Stimulated activated CD8-positive, alpha-beta memory T cell treated with anti-CD3 and anti-CD28 coated beads, Interleukin-7, amount 100 ng/mL, for 24 hours (primary cell): Measurements from ENCODE around the gene RDH14.

Experiments
- DNase-seq: peaks from one replicate; pipeline ENCODE4 v3.0.0-alpha.2; 2020; ENCODE audit warnings: low read depth

Gene RDH14, protein sequence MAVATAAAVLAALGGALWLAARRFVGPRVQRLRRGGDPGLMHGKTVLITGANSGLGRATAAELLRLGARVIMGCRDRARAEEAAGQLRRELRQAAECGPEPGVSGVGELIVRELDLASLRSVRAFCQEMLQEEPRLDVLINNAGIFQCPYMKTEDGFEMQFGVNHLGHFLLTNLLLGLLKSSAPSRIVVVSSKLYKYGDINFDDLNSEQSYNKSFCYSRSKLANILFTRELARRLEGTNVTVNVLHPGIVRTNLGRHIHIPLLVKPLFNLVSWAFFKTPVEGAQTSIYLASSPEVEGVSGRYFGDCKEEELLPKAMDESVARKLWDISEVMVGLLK

DNA sequence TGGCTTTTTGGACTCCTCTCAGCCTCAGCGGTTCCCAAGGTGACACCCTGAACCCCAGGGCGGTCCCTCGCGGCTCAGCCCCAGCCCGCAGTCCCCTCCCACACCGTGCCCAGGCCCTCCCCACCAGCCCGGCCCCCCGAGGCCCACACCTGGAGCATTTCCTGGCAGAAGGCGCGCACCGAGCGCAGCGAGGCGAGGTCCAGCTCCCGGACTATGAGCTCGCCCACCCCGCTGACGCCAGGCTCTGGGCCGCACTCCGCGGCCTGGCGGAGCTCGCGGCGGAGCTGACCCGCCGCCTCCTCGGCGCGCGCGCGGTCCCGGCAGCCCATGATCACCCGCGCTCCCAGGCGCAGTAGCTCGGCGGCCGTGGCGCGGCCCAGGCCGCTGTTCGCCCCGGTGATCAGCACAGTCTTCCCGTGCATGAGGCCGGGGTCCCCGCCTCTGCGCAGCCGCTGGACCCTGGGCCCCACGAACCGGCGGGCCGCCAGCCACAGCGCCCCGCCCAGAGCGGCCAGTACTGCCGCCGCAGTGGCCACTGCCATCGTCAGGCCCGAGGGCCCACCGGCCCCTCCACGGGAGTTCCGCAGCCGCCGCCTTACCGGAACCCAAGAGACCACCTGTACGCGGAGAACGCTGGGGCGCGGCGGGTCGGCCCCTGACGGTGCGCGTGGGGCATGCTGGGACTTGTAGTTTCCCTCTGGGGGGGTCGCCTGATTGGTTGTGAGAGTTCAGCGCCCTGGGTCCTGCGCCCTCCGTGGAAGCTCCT lies at the start of gene RDH14:
Gene RDH14 (minus strand): TSS at position 623 of the 766 bp plus-strand sequence. CDS start 81 bp downstream, at position 542.
- peak; percentile 84 for DNase-seq

- DNase-seq, result no peak
Observed at GRCh38 chr2:18610090-18610489, 49.6 kb upstream of the RDH14 start.

DNA sequence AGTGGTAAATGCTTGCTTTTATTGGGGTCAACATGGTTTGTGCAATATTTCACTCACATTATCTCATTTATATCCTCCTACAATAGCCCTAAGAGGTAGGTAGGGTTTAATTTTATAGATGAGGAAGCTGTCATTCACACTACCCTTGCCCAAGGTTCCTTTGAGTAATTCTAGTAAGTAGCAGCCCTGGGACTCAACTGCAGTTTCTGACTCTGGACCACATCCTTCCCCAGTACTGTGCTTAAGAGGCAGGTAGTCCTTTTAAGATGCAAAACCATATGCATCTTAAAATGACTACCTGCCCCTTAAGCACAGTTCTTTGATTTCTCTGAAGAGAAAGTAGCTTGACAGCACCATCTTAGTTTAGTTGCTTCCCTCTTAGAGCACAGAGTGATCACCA lies 44.7 kb upstream of the RDH14 start:
- DNase-seq, result no peak

DNA sequence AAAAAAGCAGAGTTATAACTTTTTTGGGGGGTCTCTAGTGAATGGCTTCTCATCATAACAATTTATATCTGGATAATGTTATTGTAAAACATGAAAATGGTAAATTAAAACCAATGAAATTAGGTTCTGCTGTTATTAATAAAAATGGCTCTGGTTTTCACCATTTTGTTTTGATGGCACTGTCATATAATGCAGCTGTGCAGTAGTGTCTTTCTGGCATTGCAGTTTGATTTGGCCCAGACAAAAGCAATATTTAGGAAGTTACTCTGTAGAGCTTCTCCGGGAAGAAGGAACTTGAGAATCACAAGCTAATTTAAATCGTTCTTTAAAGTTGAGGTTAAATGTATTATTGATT lies 44.1 kb upstream of the RDH14 start:
- DNase-seq, result no peak

DNA sequence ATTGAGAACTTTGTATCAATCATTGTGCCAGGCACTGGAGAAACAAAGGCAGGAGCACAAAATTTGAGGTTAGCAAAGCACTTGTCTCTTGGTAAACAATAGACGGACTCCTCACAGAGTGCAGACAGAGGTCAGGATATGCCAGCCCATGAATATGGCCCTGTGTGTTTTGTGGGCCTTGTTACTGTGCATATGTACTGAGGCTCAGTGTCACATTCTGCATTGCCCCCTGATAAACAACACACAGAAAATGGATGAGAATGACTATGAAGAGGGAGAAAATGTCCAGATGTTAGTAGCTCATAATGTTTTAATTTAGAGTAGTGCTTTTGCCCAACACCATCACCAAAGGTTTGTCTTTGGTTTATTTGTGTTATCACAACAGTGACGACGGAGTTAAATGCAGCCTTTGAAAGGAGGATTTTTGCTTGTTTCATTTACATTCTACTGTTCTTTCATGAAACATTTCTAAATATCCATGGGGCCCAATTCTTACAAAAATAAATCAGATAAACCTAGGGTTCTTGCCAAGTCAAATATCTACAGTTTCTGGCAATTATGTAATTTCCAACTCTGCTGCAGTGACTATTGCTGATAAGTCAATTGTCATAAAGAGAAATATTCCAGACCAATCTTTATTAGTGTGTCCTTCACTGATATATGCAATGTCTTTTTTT lies 43.5 kb upstream of the RDH14 start:
- DNase-seq, result no peak

GRCh38 chr2:18602298-18602697 lies 41.8 kb upstream of the RDH14 start:
- DNase-seq, result no peak

DNA sequence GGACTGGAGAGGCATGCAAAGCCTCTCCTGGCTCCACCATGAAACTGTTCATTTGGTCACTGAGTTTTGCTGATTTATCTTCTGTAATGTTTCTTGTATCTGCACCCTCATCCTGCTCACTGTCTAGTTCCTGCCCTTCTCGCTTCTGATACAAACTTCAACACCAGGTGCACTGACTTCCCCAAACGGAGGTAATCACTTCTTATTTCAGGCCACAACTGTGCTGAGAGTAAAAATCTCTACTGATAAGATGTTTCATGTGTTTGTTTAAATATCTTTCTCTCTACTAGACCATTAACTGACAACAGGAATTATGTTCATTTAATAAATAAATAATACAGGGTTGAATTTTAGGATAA lies 39.8 kb upstream of the RDH14 start:
- no peak for DNase-seq

DNA sequence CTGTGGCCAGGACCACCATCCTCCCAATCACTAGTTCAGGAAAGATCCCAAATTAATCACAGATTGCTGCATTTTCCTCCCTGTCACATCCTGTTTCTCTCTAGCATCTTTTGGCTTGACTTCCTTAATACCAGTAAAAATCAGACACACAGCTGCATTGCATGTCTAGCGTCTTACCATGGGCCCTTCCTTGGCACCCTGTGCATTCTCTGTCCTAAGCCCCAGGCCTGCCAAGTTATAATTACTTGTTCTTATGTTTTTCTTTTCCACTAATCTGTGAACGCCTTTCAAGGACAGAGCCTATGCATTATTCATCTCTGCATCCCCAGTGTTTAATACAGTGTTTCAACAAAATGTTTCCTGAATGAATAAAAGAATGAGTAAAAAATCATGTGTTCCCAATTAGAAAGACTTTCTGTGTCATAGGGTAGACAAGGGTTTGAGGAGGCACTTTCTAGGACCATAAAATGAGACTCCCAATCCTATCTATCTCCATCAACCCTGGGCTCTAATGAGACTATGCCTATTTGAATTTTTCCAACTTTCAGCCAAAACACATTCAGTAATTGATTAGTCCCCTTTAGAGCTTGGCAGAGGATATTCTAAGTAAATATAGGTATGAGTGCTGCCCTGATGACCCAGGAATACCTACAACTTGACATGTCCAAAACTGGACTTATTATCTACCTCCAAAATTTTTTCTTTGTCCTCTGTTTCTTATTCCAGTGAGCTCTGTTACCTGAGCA lies 39.2 kb upstream of the RDH14 start:
- no peak for DNase-seq

GRCh38 chr2:18598848-18599484 lies 38.5 kb upstream of the RDH14 start:
- DNase-seq, result no peak

GRCh38 chr2:18597618-18598017 lies 37.2 kb upstream of the RDH14 start:
- no peak for DNase-seq

GRCh38 chr2:18596993-18597392 lies 36.5 kb upstream of the RDH14 start:
- no peak for DNase-seq

DNA sequence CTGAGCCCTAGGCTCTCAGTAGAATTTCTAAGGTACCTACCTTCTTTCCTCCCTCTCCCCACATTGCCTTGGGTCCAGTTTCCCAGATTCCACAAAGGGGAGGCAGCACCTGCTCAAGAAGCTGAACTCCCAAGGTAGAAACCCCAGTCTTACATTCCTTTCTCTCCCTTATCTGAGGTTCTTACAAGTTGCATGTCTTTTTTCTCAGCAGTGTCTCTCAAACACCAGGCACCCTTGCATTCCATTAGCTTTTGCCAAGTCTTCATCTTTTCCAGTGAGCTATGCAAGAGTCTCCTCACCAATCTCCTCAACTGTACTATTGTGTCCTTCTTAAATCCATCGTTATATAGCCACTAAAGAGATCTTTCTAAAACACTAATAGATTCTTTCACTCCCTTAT lies 33.0 kb upstream of the RDH14 start:
- no peak for DNase-seq

GRCh38 chr2:18592372-18592771 lies 31.9 kb upstream of the RDH14 start:
- DNase-seq, result no peak

GRCh38 chr2:18589354-18589753 lies 28.9 kb upstream of the RDH14 start, which contains the start of gene NT5C1B:
Gene NT5C1B, minus strand, starts transcription at chr2:18589569. Its CDS starts 101 bp downstream, at chr2:18589468.
- no peak for DNase-seq

DNA sequence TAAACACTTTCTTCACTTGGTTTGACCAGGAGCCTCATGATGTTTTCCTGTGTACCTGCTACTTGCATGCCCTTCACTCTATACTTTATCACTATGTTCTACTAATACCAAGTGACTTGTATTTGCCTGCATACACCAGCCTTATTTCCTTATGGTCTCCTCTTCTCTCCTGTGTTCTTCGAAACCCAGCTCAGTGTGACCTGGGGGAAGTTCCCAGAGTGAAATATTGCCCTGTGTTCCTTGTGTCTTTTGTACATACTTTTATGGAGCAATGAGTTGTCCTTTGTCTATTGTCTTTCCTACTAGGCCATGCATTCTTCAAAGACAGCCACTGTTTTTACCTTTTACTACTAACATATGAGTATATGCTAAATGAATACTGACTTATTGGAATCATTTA lies 28.3 kb upstream of the RDH14 start:
- no peak for DNase-seq

GRCh38 chr2:18588049-18588448 lies 27.6 kb upstream of the RDH14 start:
- no peak for DNase-seq

GRCh38 chr2:18585526-18585925 lies 25.1 kb upstream of the RDH14 start:
- DNase-seq, result no peak

DNA sequence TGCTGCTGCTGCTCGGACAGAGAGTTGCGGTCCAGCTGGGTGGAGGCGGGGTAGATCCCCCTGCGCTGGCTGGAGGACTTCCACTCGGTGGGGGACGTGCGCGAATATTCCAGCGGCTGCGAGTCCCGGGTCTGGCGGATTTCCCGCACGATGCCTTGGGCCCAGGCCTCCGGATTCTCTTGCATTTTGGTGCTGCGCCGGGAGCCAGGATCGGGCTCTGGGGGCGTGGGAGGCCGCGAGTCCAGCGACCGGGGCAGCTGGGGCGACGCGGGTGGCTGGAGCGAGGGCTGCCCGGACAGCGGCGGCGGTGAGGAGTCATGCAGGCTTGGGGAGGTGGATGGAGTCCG lies 24.1 kb upstream of the RDH14 start:
- DNase-seq, result no peak

DNA sequence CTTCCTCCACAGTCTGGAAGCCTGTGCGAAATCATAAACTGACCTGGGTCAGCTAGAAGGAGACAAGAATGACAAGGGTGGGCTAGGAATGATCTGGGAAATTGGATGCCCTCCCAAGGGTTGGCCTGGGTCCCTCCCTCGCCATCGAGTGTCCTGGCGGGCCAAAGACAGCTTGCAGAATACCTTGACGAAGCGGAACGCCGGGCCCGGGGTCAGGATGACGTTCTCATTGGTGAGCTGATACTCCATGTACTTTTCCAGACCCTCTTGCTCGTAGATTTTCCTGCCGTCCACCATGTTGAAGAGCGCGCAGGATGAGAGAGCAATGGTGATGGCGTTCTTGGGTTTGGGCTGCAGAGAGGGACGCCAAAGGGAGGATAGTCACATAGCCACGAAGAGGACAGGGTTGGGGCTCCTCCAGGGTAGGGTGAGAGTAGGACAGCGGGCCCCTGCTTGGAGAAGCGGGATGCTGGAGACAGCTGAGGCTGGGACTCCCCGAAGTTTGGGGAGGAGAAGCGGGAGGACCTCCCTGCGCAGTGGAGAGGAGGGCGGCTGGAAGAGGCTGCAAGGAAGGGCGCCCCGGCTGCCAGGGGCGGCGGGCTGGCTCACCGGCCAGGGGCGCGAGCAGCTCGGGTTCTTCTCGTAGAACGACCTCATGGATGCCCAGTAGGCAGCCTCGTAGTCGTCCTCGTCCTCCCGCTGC lies 23.6 kb upstream of the RDH14 start:
- DNase-seq, result no peak

DNA sequence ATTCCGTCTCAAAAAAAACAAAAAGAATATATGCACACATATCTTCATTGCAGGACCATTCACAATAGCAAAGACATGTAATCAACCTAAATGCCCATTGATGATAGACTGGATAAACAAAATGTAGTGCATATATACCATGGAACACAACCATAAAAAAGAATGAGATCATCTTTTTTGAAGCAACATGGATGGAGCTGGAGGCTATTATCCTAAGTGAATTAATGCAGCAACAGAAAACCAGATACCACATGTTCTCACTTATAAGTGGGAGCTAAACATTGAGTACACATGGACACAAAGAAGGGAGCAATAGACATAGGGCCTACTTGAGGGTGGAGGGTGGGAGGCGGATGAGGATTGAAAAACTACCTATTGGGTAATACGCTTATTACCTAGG lies 20.2 kb upstream of the RDH14 start:
- no peak for DNase-seq

GRCh38 chr2:18578033-18578432 lies 17.6 kb upstream of the RDH14 start:
- no peak for DNase-seq
